ENCODE results near the gene PAK6.

PAK6 gene

DNA sequence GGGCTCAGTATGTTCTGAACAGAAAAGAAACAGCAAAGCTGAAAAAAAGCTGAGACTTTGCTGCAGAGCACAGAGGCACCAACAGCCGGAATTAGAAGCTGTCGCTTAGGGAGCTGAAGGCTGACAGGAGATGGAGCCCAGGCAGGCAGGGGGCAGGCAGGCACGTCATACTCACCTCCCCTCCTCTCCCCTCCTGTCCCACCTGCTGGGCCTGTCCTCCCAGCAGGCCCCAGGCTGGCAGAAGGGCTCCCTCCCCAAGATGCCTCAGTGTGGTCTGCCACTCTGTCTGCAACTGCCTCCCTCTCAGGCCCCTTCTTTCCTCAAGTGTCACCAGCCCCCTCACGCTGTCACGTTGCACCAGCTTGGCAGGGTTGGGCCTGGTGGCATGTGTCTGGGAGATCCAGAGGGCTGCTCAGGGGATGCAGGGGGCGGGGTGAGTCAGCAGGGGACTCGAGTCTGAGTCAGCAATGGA is 47.2 kb downstream of the PAK6 start:
- peaks cover 23% of the 10 kb centered on the region for H3K4me1 ChIP-seq (ENCODE audit: control insufficient read depth, low read length)
- H3K4me2 ChIP-seq (ENCODE audit: low read length): no peak overlapping the region

DNA sequence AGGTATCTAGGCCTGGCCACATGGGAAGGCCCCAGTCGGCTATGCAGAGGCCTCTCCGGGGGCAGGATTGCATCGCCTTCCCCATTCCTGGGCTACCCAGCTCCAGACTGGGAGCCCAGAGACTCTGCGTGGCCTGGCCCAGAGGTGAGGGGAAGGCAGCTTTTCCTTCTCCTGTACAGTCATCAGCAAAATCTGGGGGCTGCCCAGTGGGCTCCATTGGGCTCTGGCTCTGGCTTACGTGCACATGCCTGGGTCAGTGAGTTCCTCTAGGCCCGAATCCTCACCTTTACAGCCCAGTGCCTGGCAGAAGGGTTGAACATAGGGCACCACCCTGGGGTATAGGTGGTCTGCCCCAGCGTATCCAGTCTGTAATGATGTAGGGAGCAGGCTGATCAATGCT is 47.9 kb downstream of the PAK6 start:
- Histone ChIP-seq H3K9me3 (ENCODE audit: control insufficient read depth, insufficient read depth, low read length) (no peaks in the 10 kb centered on the region), H3K4me1 (ENCODE audit: control insufficient read depth, low read length) (peaks cover 23% of the 10 kb centered on the region), H4K20me1 (ENCODE audit: control insufficient read depth, insufficient read depth, low read depth, low read length) (no peaks in the 10 kb centered on the region), H3K79me2 (ENCODE audit: control insufficient read depth, low read length) (no peaks in the 10 kb centered on the region), H3K27ac (ENCODE audit: low read depth, low read length) (no peak overlapping the region), H3K4me3 (ENCODE audit: low read length) (no peak overlapping the region), H3K4me2 (ENCODE audit: low read length) (no peak overlapping the region), H3K9me2 (replicated peaks; ENCODE audit: control insufficient read depth, low read length) (no peaks in the 10 kb centered on the region), H3K27me3 (ENCODE audit: control insufficient read depth, low read length) (peaks cover 24% of the 10 kb centered on the region), H3F3A (ENCODE audit: control insufficient read depth, insufficient read depth) (0 out of 2 replicates have a peak, but pooled peaks cover 3% of the 10 kb centered on the region), H3K36me3 (ENCODE audit: control insufficient read depth, low read length) (no peaks in the 10 kb centered on the region)
- TF ChIP-seq EZH2phosphoT487 (IDR thresholded peaks at IDR 0.05; ENCODE audit: borderline replicate concordance, low read length): no peak
- TF ChIP-seq, protein P1, sequence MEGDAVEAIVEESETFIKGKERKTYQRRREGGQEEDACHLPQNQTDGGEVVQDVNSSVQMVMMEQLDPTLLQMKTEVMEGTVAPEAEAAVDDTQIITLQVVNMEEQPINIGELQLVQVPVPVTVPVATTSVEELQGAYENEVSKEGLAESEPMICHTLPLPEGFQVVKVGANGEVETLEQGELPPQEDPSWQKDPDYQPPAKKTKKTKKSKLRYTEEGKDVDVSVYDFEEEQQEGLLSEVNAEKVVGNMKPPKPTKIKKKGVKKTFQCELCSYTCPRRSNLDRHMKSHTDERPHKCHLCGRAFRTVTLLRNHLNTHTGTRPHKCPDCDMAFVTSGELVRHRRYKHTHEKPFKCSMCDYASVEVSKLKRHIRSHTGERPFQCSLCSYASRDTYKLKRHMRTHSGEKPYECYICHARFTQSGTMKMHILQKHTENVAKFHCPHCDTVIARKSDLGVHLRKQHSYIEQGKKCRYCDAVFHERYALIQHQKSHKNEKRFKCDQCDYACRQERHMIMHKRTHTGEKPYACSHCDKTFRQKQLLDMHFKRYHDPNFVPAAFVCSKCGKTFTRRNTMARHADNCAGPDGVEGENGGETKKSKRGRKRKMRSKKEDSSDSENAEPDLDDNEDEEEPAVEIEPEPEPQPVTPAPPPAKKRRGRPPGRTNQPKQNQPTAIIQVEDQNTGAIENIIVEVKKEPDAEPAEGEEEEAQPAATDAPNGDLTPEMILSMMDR (IDR thresholded peaks at IDR 0.05; ENCODE audit: low read depth, low read length, poor library complexity, severe bottlenecking): no peak

More for the DNA sequence above, 47.2 kb downstream of the PAK6 start:
- Histone ChIP-seq H3K36me3 (ENCODE audit: control insufficient read depth, low read length) (no peaks in the 10 kb centered on the region), H4K20me1 (ENCODE audit: control insufficient read depth, insufficient read depth, low read depth, low read length) (no peaks in the 10 kb centered on the region), H3K27ac (ENCODE audit: low read depth, low read length) (no peak overlapping the region), H3K79me2 (ENCODE audit: control insufficient read depth, low read length) (no peaks in the 10 kb centered on the region), H3K4me3 (ENCODE audit: low read length) (no peak overlapping the region), H3K9me3 (ENCODE audit: control insufficient read depth, insufficient read depth, low read length) (no peaks in the 10 kb centered on the region), H3K9me2 (replicated peaks; ENCODE audit: control insufficient read depth, low read length) (no peaks in the 10 kb centered on the region), H3K27me3 (ENCODE audit: control insufficient read depth, low read length) (peaks cover 24% of the 10 kb centered on the region), H3F3A (ENCODE audit: control insufficient read depth, insufficient read depth) (0 out of 2 replicates have a peak, but pooled peaks cover 3% of the 10 kb centered on the region)
- TF ChIP-seq, protein P1 (IDR thresholded peaks at IDR 0.05; ENCODE audit: low read depth, low read length, poor library complexity, severe bottlenecking): no peak
- TF ChIP-seq EZH2phosphoT487 (IDR thresholded peaks at IDR 0.05; ENCODE audit: borderline replicate concordance, low read length): no peak

DNA sequence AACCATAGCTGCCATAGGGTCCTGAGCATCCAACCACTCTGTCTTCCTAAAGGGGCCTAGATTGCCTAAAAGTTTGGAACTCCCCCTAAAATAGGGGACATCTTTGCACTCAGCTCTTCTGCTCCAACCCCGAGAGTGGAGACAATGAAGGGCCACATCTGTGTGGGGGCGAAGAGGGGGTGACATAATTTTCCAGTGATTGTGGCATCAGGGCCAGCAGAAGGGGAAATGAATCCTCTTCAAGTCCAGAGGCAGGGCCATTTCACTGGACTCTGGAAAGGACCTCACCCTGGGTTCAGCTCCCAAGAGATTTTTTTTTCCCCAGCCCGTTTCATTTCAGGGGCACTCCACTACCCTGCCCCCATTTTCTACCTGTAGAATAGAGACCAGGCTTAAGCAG is 48.6 kb downstream of the PAK6 start:
- no peak overlapping the region for H3K4me2 ChIP-seq (ENCODE audit: low read length)
- no peaks in the 10 kb centered on the region for H3K9me2 ChIP-seq (replicated peaks; ENCODE audit: control insufficient read depth, low read length)
- TF ChIP-seq, protein P1 (IDR thresholded peaks at IDR 0.05; ENCODE audit: low read depth, low read length, poor library complexity, severe bottlenecking): no peak
- 0 out of 2 replicates have a peak, but pooled peaks cover 3% of the 10 kb centered on the region for H3F3A ChIP-seq (ENCODE audit: control insufficient read depth, insufficient read depth)
- peaks cover 19% of the 10 kb centered on the region for H3K4me1 ChIP-seq (ENCODE audit: control insufficient read depth, low read length)
- H4K20me1 ChIP-seq (ENCODE audit: control insufficient read depth, insufficient read depth, low read depth, low read length): no peaks in the 10 kb centered on the region
- no peaks in the 10 kb centered on the region for H3K9me3 ChIP-seq (ENCODE audit: control insufficient read depth, insufficient read depth, low read length)
- H3K27me3 ChIP-seq (ENCODE audit: control insufficient read depth, low read length): peaks cover 18% of the 10 kb centered on the region
- H3K79me2 ChIP-seq (ENCODE audit: control insufficient read depth, low read length): no peaks in the 10 kb centered on the region
- no peak overlapping the region for H3K27ac ChIP-seq (ENCODE audit: low read depth, low read length)
- H3K36me3 ChIP-seq (ENCODE audit: control insufficient read depth, low read length): no peaks in the 10 kb centered on the region
- H3K4me3 ChIP-seq (ENCODE audit: low read length): no peak overlapping the region
